HepG2 (cell line): ENCODE results near the gene TMEM131L. TPM values are rescaled to one million over a fixed set of nuclear protein-coding genes. Genes with fewer than 3 reads are reported as not detected.

ENCODE experiments used
- CHCHD3 ChIP-seq: sonication (generic); formaldehyde crosslinking; IDR thresholded peaks from 2 replicates; pipeline ENCODE4 v1.8.0; 2022; ENCODE audit warnings: mild to moderate bottlenecking, missing genetic modification reagents, moderate library complexity
- HBP1 ChIP-seq: IDR thresholded peaks from 2 replicates; pipeline ENCODE4 v1.6.1; 2016; ENCODE audit warnings: low read depth, control low read depth
- MYC ChIP-seq: sonication (generic); formaldehyde crosslinking; IDR thresholded peaks from 2 replicates; pipeline ENCODE4 v1.9.0; 2021; ENCODE audit warnings: missing genetic modification reagents, borderline replicate concordance
- RERE ChIP-seq: IDR thresholded peaks from 2 replicates; pipeline ENCODE4 v1.6.1; 2016; ENCODE audit warnings: low read depth, missing genetic modification reagents, missing compliant biosample characterization
- SKI ChIP-seq: fragments of 450-650 bp; IDR thresholded peaks from one replicate; pipeline ENCODE4 v1.6.1; 2018; ENCODE audit warnings: mild to moderate bottlenecking; ENCODE audit not compliant: partially characterized antibody
- YY1 ChIP-seq: IDR thresholded peaks from 2 replicates; pipeline ENCODE4 v1.6.1; 2011; ENCODE audit warnings: low read length, low read depth, moderate library complexity, mild to moderate bottlenecking; ENCODE audit not compliant: insufficient read depth, insufficient replicate concordance
- ZBTB7A ChIP-seq: sonication (generic); formaldehyde crosslinking; IDR thresholded peaks from 2 replicates; pipeline ENCODE4 v1.8.0; 2022; ENCODE audit warnings: mild to moderate bottlenecking, missing genetic modification reagents
- ZNF552 ChIP-seq: sonication (generic); formaldehyde crosslinking; IDR thresholded peaks from 2 replicates; pipeline ENCODE4 v1.9.0; 2022; ENCODE audit warnings: missing genetic modification reagents, mild to moderate bottlenecking, borderline replicate concordance
- ZNF776 ChIP-seq: sonication (generic); formaldehyde crosslinking; IDR thresholded peaks from 2 replicates; pipeline ENCODE4 v1.4.0; 2020; ENCODE audit warnings: mild to moderate bottlenecking, missing genetic modification reagents
- ZNF790 ChIP-seq: sonication (generic); formaldehyde crosslinking; IDR thresholded peaks from 2 replicates; pipeline ENCODE4 v1.8.0; 2022; ENCODE audit warnings: missing genetic modification reagents, mild to moderate bottlenecking, borderline replicate concordance
- ZNF83 ChIP-seq: sonication (generic); formaldehyde crosslinking; IDR thresholded peaks from 2 replicates; pipeline ENCODE4 v1.4.0; 2020; ENCODE audit warnings: missing genetic modification reagents, mild to moderate bottlenecking, borderline replicate concordance
- polyA plus RNA-seq, 8 experiments: library from polyadenylated mRNA; depleted of rRNA in 3 of 8; stranded (reverse) in 7 of 8; unstranded in 1 of 8; fragments of >200 nt; fragmentation: Illumina TruSeq in 4 of 8; extraction: Trizol in 4 of 8; gene quantifications; 2 replicates each; pipeline versions ENCODE4 v1.2.1 to v1.2.3, GENCODE V29; 2011 to 2016; ENCODE audit warnings: low read depth in 4 of 8, missing spikeins in 1 of 8, mixed read lengths in 1 of 8; ENCODE audit not compliant: insufficient read depth in 1 of 8
- total RNA-seq, 5 experiments: library from RNA; depleted of rRNA; stranded (reverse); fragments of >200 nt; fragmentation: Illumina TruSeq; extraction: Trizol; gene quantifications; 2 replicates each; pipeline ENCODE4 v1.2.3, GENCODE V29; 2016; ENCODE audit warnings: low read depth in 1 of 5
- TF ChIP-seq, protein P1 (sequence below), 2 experiments: fragments of 450-650 bp in 1 of 2; sonication (generic) in 1 of 2; formaldehyde crosslinking; IDR thresholded peaks; 2 replicates each; pipeline versions ENCODE4 v1.5.0 to v1.8.0; 2020 to 2022; ENCODE audit warnings: mild to moderate bottlenecking in 1 of 2, missing genetic modification reagents in 1 of 2
- TF ChIP-seq, protein P2 (sequence below): sonication (generic); formaldehyde crosslinking; IDR thresholded peaks from 2 replicates; pipeline ENCODE4 v1.5.1; 2020; ENCODE audit warnings: mild to moderate bottlenecking, missing genetic modification reagents, borderline replicate concordance

The TMEM131L gene
- total and polyA plus RNA-seq, 2 of the 13 experiments (the other 11 are each of a cell fraction or from before 2014, with no cell fraction given) = 2.2 to 4.5 TPM

DNA sequence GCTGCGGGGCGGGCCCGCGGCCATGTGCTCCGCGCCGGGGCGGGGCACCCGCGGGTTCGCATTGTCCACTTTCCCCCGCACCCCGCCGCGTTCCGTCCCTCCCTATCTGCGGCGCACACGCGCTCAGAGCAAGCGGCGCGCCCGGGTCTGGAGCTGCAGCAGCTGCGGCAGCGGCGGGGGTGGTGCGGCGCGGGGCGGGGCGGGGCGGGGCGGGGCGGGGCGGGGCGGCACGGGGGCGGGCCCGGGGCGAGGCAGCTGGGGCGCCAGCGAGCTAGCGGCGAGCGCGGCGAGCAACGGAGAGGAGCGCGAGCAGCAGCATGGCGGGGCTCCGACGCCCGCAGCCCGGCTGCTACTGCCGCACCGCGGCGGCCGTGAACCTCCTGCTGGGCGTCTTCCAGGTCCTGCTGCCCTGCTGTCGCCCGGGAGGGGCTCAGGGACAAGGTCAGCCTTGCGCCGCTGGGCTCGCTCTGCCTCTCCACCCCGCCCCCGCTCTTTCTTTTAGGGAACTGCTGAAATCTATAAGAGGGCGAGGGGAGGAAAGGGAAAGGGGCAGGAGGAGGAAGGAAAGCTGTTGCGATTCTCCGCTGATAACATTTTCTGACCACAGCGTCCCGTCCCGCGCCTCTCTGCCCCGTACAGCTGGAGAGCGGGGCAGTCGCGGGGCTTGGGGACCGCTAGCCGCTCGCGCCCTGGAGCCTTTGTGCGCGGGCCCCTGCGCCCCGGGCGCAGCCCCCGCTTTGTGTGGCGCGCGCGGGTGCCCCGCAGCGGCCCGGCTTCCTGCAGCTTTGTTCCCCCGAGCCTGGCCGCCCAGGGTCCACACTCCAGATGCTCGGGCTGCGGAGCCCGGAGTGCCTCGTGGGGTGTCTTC is at the start of gene TMEM131L (continued):
- TF ChIP-seq, protein P1, sequence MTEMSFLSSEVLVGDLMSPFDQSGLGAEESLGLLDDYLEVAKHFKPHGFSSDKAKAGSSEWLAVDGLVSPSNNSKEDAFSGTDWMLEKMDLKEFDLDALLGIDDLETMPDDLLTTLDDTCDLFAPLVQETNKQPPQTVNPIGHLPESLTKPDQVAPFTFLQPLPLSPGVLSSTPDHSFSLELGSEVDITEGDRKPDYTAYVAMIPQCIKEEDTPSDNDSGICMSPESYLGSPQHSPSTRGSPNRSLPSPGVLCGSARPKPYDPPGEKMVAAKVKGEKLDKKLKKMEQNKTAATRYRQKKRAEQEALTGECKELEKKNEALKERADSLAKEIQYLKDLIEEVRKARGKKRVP (CRISPR knock-in tag; IDR thresholded peaks at IDR 0.05) = no peak; a peak in 1 of 4 replicates
- peak; percentile 6; the same call in 1 of the 2 replicates for TF ChIP-seq ZNF790 (CRISPR knock-in tag)
- TF ChIP-seq ZNF552 (CRISPR knock-in tag) = 0 out of 2 replicates have a peak, but pooled peaks have one; percentile 37
- TF ChIP-seq SKI = no peak
- TF ChIP-seq, protein P2, sequence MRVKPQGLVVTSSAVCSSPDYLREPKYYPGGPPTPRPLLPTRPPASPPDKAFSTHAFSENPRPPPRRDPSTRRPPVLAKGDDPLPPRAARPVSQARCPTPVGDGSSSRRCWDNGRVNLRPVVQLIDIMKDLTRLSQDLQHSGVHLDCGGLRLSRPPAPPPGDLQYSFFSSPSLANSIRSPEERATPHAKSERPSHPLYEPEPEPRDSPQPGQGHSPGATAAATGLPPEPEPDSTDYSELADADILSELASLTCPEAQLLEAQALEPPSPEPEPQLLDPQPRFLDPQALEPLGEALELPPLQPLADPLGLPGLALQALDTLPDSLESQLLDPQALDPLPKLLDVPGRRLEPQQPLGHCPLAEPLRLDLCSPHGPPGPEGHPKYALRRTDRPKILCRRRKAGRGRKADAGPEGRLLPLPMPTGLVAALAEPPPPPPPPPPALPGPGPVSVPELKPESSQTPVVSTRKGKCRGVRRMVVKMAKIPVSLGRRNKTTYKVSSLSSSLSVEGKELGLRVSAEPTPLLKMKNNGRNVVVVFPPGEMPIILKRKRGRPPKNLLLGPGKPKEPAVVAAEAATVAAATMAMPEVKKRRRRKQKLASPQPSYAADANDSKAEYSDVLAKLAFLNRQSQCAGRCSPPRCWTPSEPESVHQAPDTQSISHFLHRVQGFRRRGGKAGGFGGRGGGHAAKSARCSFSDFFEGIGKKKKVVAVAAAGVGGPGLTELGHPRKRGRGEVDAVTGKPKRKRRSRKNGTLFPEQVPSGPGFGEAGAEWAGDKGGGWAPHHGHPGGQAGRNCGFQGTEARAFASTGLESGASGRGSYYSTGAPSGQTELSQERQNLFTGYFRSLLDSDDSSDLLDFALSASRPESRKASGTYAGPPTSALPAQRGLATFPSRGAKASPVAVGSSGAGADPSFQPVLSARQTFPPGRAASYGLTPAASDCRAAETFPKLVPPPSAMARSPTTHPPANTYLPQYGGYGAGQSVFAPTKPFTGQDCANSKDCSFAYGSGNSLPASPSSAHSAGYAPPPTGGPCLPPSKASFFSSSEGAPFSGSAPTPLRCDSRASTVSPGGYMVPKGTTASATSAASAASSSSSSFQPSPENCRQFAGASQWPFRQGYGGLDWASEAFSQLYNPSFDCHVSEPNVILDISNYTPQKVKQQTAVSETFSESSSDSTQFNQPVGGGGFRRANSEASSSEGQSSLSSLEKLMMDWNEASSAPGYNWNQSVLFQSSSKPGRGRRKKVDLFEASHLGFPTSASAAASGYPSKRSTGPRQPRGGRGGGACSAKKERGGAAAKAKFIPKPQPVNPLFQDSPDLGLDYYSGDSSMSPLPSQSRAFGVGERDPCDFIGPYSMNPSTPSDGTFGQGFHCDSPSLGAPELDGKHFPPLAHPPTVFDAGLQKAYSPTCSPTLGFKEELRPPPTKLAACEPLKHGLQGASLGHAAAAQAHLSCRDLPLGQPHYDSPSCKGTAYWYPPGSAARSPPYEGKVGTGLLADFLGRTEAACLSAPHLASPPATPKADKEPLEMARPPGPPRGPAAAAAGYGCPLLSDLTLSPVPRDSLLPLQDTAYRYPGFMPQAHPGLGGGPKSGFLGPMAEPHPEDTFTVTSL (CRISPR knock-in tag) = no peak
- no peak; the same call in 1 of the 2 replicates for TF ChIP-seq CHCHD3 (CRISPR knock-in tag)
- TF ChIP-seq YY1 = peak; percentile 33
- no peak for TF ChIP-seq ZBTB7A (CRISPR knock-in tag)
- no peak for TF ChIP-seq RERE (CRISPR knock-in tag)
- TF ChIP-seq ZNF83 (CRISPR knock-in tag) = no peak
- peak; percentile 76; the same call in 1 of the 2 replicates for TF ChIP-seq MYC (CRISPR knock-in tag)
- TF ChIP-seq ZNF776 (CRISPR knock-in tag) = 0 out of 2 replicates have a peak, but pooled peaks have one; percentile 19
- no peak for TF ChIP-seq HBP1 (CRISPR knock-in tag)
